DMS 273 treated with DMSO at 0.1 percent for 48 hours (cell line): ENCODE data around the gene SMYD3.

Experiments
- DNase-seq: peaks from one replicate; lab custom pipeline; 2025; lab: John Stamatoyannopoulos, UW

Gene SMYD3

GRCh38 chr1:246275036-246275435 lies 232.0 kb downstream of the SMYD3 start:
- no peak for DNase-seq

GRCh38 chr1:246274186-246274585 lies 232.9 kb downstream of the SMYD3 start:
- no peak for DNase-seq

GRCh38 chr1:246271516-246271915 lies 235.6 kb downstream of the SMYD3 start:
- no peak for DNase-seq

GRCh38 chr1:246270236-246270635 lies 236.8 kb downstream of the SMYD3 start:
- no peak for DNase-seq

- DNase-seq = no peak
Observed at GRCh38 chr1:246269466-246269865, 237.6 kb downstream of the SMYD3 start.

- DNase-seq = no peak
Observed at GRCh38 chr1:246267896-246268295, 239.2 kb downstream of the SMYD3 start.

- DNase-seq = no peak
Observed at GRCh38 chr1:246267426-246267825, 239.7 kb downstream of the SMYD3 start.

- DNase-seq = no peak
Observed at GRCh38 chr1:246265481-246265880, 241.6 kb downstream of the SMYD3 start.

- no peak for DNase-seq
Observed at GRCh38 chr1:246262281-246262680, 244.8 kb downstream of the SMYD3 start.

- DNase-seq = no peak
Observed at GRCh38 chr1:246261639-246262038, 245.4 kb downstream of the SMYD3 start.

- no peak for DNase-seq
Observed at GRCh38 chr1:246258250-246258649, 248.8 kb downstream of the SMYD3 start.

GRCh38 chr1:246255773-246256172 lies 251.3 kb downstream of the SMYD3 start:
- no peak for DNase-seq

GRCh38 chr1:246254854-246255253 lies 252.2 kb downstream of the SMYD3 start:
- DNase-seq = no peak

- no peak for DNase-seq
Observed at GRCh38 chr1:246246430-246246829, 260.6 kb downstream of the SMYD3 start.

- DNase-seq = no peak
Observed at GRCh38 chr1:246245541-246245940, 261.5 kb downstream of the SMYD3 start.

- no peak for DNase-seq
Observed at GRCh38 chr1:246232126-246232525, 275.0 kb downstream of the SMYD3 start.

GRCh38 chr1:246226041-246226440 lies 281.0 kb downstream of the SMYD3 start:
- no peak for DNase-seq

GRCh38 chr1:246221485-246222255 lies 285.4 kb downstream of the SMYD3 start:
- no peak for DNase-seq

- no peak for DNase-seq
Observed at GRCh38 chr1:246220495-246221065, 286.5 kb downstream of the SMYD3 start.

GRCh38 chr1:246219508-246220030 lies 287.5 kb downstream of the SMYD3 start:
- no peak for DNase-seq

GRCh38 chr1:246218686-246219085 lies 288.4 kb downstream of the SMYD3 start:
- DNase-seq = no peak

GRCh38 chr1:246216906-246217305 lies 290.2 kb downstream of the SMYD3 start:
- no peak for DNase-seq

- no peak for DNase-seq
Observed at GRCh38 chr1:246215510-246215903, 291.6 kb downstream of the SMYD3 start.
